Dermis blood vessel endothelial cell (primary cell): ENCODE measurements around the gene SLC7A4. TPM values are rescaled to one million over a fixed set of nuclear protein-coding genes. Genes with fewer than 3 reads are reported as not detected.
"Not testable (repeated sequence)": the region's sequence is repeated elsewhere in the genome, so short reads cannot be mapped to it uniquely, and the experiment has no call there.

Experiments used
- DNase-seq: peaks from one replicate; pipeline ENCODE4 v3.0.0; 2010
- total RNA-seq: library from RNA; depleted of rRNA; stranded (reverse); fragments of >200 nt; gene quantifications from 2 replicates; pipeline ENCODE4 v1.2.3, GENCODE V29; 2014

The SLC7A4 gene
- total RNA-seq, 1 donor from 2014 or later: not detected

GRCh38 chr22:21042978-21043859, 10.9 kb upstream of the SLC7A4 start:
- no peak for DNase-seq

- no peak for DNase-seq
These were observed 9.6 kb upstream of the SLC7A4 start for GRCh38 chr22:21041937-21042336.

- not testable (repeated sequence) for DNase-seq
These were observed 6.8 kb upstream of the SLC7A4 start for GRCh38 chr22:21039158-21039557.

GRCh38 chr22:21038405-21038804, 6.0 kb upstream of the SLC7A4 start:
- no peak for DNase-seq

GRCh38 chr22:21034989-21035388, 2.6 kb upstream of the SLC7A4 start:
- DNase-seq: no peak

- DNase-seq: no peak
These were observed 1.5 kb upstream of the SLC7A4 start for GRCh38 chr22:21033895-21034294.

GRCh38 chr22:21032868-21033688, 717 bp upstream of the SLC7A4 start:
- DNase-seq: no peak

- no peak for DNase-seq
These were observed 770 bp downstream of the SLC7A4 start for GRCh38 chr22:21031545-21032036.

- no peak for DNase-seq
These were observed 1.5 kb downstream of the SLC7A4 start for GRCh38 chr22:21030621-21031544.

GRCh38 chr22:21030032-21030431, 2.3 kb downstream of the SLC7A4 start:
- DNase-seq: no peak

GRCh38 chr22:21029486-21030025, 2.8 kb downstream of the SLC7A4 start:
- no peak for DNase-seq

GRCh38 chr22:21028277-21029251, 3.8 kb downstream of the SLC7A4 start:
- DNase-seq: no peak

- DNase-seq: no peak
These were observed 5.3 kb downstream of the SLC7A4 start for GRCh38 chr22:21026783-21027692.

GRCh38 chr22:21025763-21026755, 6.3 kb downstream of the SLC7A4 start:
- no peak for DNase-seq

- DNase-seq: no peak
These were observed 7.1 kb downstream of the SLC7A4 start for GRCh38 chr22:21025266-21025665.

GRCh38 chr22:21022955-21023614, 9.3 kb downstream of the SLC7A4 start:
- no peak for DNase-seq

- DNase-seq: no peak
These were observed 9.9 kb downstream of the SLC7A4 start for GRCh38 chr22:21022507-21022906.
